Ishikawa (cell line): Measurements from ENCODE around the gene C17orf50.

ENCODE experiments used
- EP300 ChIP-seq: IDR thresholded peaks from 2 replicates; pipeline ENCODE4 v1.6.1; 2012; ENCODE audit warnings: borderline replicate concordance
- FOXM1 ChIP-seq: IDR thresholded peaks from 2 replicates; pipeline ENCODE4 v1.6.1; 2012; ENCODE audit warnings: low read depth, borderline replicate concordance
- MAX ChIP-seq: IDR thresholded peaks from 2 replicates; pipeline ENCODE4 v1.6.1; 2012
- NFIC ChIP-seq: IDR thresholded peaks from 2 replicates; pipeline ENCODE4 v1.6.1; 2012
- TAF1 ChIP-seq: IDR thresholded peaks from 2 replicates; pipeline ENCODE4 v1.6.1; 2012; ENCODE audit warnings: low read depth, mild to moderate bottlenecking
- TCF12 ChIP-seq: IDR thresholded peaks from 2 replicates; pipeline ENCODE4 v1.6.1; 2012; ENCODE audit warnings: low read depth

- TF ChIP-seq TAF1 (no peak), FOXM1 (no peak), MAX (no peak), EP300 (no peak), NFIC (no peak), TCF12 (no peak)
Observed at GRCh38 chr17:35727635-35728034, 33.1 kb upstream of the C17orf50 start.
